SK-N-SH (cell line): ENCODE data around the gene CEP295NL. TPM values are rescaled to one million over a fixed set of nuclear protein-coding genes. Genes with fewer than 3 reads are reported as not detected.

Experiments
- CTCF ChIA-PET: fragments of 300-600, 350-600 bp; formaldehyde crosslinking; extraction: SDS; loops from one replicate; lab custom pipeline; 2021; lab: Yijun Ruan, JAX
- POLR2A ChIA-PET: fragments of 350-600 bp; sonication (Branson Sonifier 250); formaldehyde crosslinking; extraction: SDS; loops from one replicate; lab custom pipeline; 2020; ENCODE audit warnings: antibody characterized with exemption, inconsistent platforms; lab: Yijun Ruan, JAX
- DNase-seq: peaks from one replicate; pipeline ENCODE4 v3.0.0; 2012
- H2AFZ ChIP-seq: fragments of 200-600 bp; sonication (generic); 2 replicates; pipeline ENCODE4 v1.8.1; 2016; ENCODE audit warnings: antibody characterized with exemption, mild to moderate bottlenecking, low read depth
- H3F3A ChIP-seq: fragments of 200-600 bp; sonication (generic); replicated peaks from 2 replicates; pipeline ENCODE3; 2016; ENCODE audit warnings: antibody characterized with exemption, mild to moderate bottlenecking; ENCODE audit not compliant: insufficient read depth
- H3K27ac ChIP-seq, 2 experiments: fragments of 200-500 bp in 1 of 2; fragments of 200-600 bp in 1 of 2; sonication (Bioruptor generic) in 1 of 2; sonication (generic), shearing (Covaris generic) in 1 of 2; 2 replicates each; pipeline versions ENCODE4 v1.5.1 to v1.6.1; 2014 to 2016; ENCODE audit warnings: low read depth in 2 of 2, inconsistent platforms in 1 of 2, low read length in 1 of 2, mild to moderate bottlenecking in 1 of 2, mixed read lengths in 1 of 2
- H3K27me3 ChIP-seq: fragments of 200-600 bp; sonication (generic), shearing (Covaris generic); 2 replicates; pipeline ENCODE4 v1.6.1; 2016; ENCODE audit warnings: mixed run types; ENCODE audit not compliant: insufficient read depth
- H3K36me3 ChIP-seq, 2 experiments: fragments of 200-500 bp in 1 of 2; fragments of 200-600 bp in 1 of 2; sonication (Bioruptor generic) in 1 of 2; sonication (generic) in 1 of 2; replicated peaks in 1 of 2; 2 replicates each; pipeline versions ENCODE3 to v1.5.1; 2014 to 2016; ENCODE audit warnings: low read length in 1 of 2, mild to moderate bottlenecking in 1 of 2; ENCODE audit not compliant: insufficient read depth in 2 of 2, control insufficient read depth in 1 of 2
- H3K4me1 ChIP-seq, 2 experiments: fragments of 200-500 bp in 1 of 2; fragments of 200-600 bp in 1 of 2; sonication (Bioruptor generic) in 1 of 2; sonication (generic), shearing (Covaris generic) in 1 of 2; 2 replicates each; pipeline versions ENCODE4 v1.5.1 to v1.6.1; 2014 to 2016; ENCODE audit warnings: low read depth in 1 of 2, low read length in 1 of 2, mixed run types in 1 of 2; ENCODE audit not compliant: insufficient read depth in 2 of 2, control insufficient read depth in 1 of 2
- H3K4me2 ChIP-seq: fragments of 200-600 bp; sonication (generic), shearing (Covaris generic); 2 replicates; pipeline ENCODE4 v1.6.1; 2017; ENCODE audit warnings: mixed run types
- H3K4me3 ChIP-seq, 2 experiments: fragments of 200-500 bp in 1 of 2; fragments of 200-600 bp in 1 of 2; sonication (Bioruptor generic) in 1 of 2; sonication (generic), shearing (Covaris generic) in 1 of 2; 2 replicates each; pipeline versions ENCODE4 v1.5.1 to v1.8.1; 2014 to 2016; ENCODE audit warnings: low read depth in 2 of 2, inconsistent platforms in 1 of 2, low read length in 1 of 2, mild to moderate bottlenecking in 1 of 2, mixed read lengths in 1 of 2, moderate library complexity in 1 of 2
- H3K79me2 ChIP-seq: fragments of 200-600 bp; sonication (generic); 2 replicates; pipeline ENCODE4 v1.8.1; 2017; ENCODE audit warnings: mild to moderate bottlenecking; ENCODE audit not compliant: insufficient read depth
- H3K9ac ChIP-seq: fragments of 200-600 bp; sonication (generic); 2 replicates; pipeline ENCODE4 v1.6.1; 2017; ENCODE audit warnings: mixed run types
- H3K9me2 ChIP-seq: fragments of 200-600 bp; sonication (generic); 2 replicates; pipeline ENCODE4 v1.6.1; 2017; ENCODE audit warnings: mixed run types
- H3K9me3 ChIP-seq: fragments of 200-600 bp; sonication (generic); 2 replicates; pipeline ENCODE4 v1.6.1; 2017; ENCODE audit warnings: mixed run types, mild to moderate bottlenecking, moderate library complexity
- H4K20me1 ChIP-seq: fragments of 200-600 bp; sonication (generic); 2 replicates; pipeline ENCODE4 v1.6.1; 2017; ENCODE audit warnings: mild to moderate bottlenecking, mixed run types; ENCODE audit not compliant: insufficient read depth
- CTCF ChIP-seq: fragments of 200-600 bp; sonication (generic); IDR thresholded peaks from 2 replicates; pipeline ENCODE4 v1.6.1; 2017; ENCODE audit warnings: antibody characterized with exemption, mild to moderate bottlenecking, moderate library complexity
- EP300 ChIP-seq, 2 experiments: IDR thresholded peaks; 2 replicates each; pipeline versions ENCODE4 v1.4.0 to v1.6.1; 2012; ENCODE audit warnings: borderline replicate concordance in 1 of 2, low read depth in 1 of 2, low read length in 1 of 2
- EZH2phosphoT487 ChIP-seq: fragments of 200-600 bp; sonication (generic); IDR thresholded peaks from 2 replicates; pipeline ENCODE4 v1.6.1; 2017; ENCODE audit warnings: low read depth, mixed run types, mild to moderate bottlenecking, antibody characterized with exemption, moderate library complexity, borderline replicate concordance
- FOSL2 ChIP-seq: IDR thresholded peaks from 2 replicates; pipeline ENCODE4 v1.4.0; 2012; ENCODE audit warnings: low read depth, mild to moderate bottlenecking, moderate library complexity, borderline replicate concordance
- FOXM1 ChIP-seq: IDR thresholded peaks from 2 replicates; pipeline ENCODE4 v1.4.0; 2012; ENCODE audit warnings: low read depth, mild to moderate bottlenecking
- GABPA ChIP-seq: IDR thresholded peaks from 2 replicates; pipeline ENCODE4 v1.4.0; 2012; ENCODE audit warnings: low read depth, mild to moderate bottlenecking
- GATA2 ChIP-seq: sonication (generic); formaldehyde crosslinking; IDR thresholded peaks from 2 replicates; pipeline ENCODE4 v1.5.0; 2020; ENCODE audit warnings: mild to moderate bottlenecking, missing genetic modification reagents
- IRF3 ChIP-seq: fragments of 150-350 bp; IDR thresholded peaks from 2 replicates; pipeline ENCODE4 v1.6.1; 2016; ENCODE audit warnings: mild to moderate bottlenecking, low read depth, low read length
- MXI1 ChIP-seq: IDR thresholded peaks from 2 replicates; pipeline ENCODE4 v1.6.1; 2012; ENCODE audit warnings: mild to moderate bottlenecking, low read depth, low read length, improper control_type of control experiment
- RAD21 ChIP-seq: IDR thresholded peaks from 2 replicates; pipeline ENCODE4 v1.6.1; 2012; ENCODE audit warnings: mild to moderate bottlenecking, low read length
- REST ChIP-seq: IDR thresholded peaks from 2 replicates; pipeline ENCODE4 v1.6.1; 2012; ENCODE audit warnings: mild to moderate bottlenecking, low read depth, low read length, moderate library complexity
- WGBS: methylation state at CpG from one replicate; pipeline ENCODE4 v1.1.6; 2017; ENCODE audit warnings: low lambda C conversion rate; 5-methylcytosine and 5-hydroxymethylcytosine counted together
- polyA plus RNA-seq, 3 experiments: library from polyadenylated mRNA; depleted of rRNA; stranded (reverse); fragments of >200 nt; gene quantifications; 2 replicates each; pipeline ENCODE4 v1.2.3, GENCODE V29; 2012

CEP295NL gene
- polyA plus RNA-seq, 1 of the 3 experiments (the other 2 are of a cell fraction): 0.35 TPM

- no peak for TF ChIP-seq FOXM1
- TF ChIP-seq GATA2: no peak
- no peak for TF ChIP-seq RAD21
- TF ChIP-seq MXI1: no peak
- no peak for TF ChIP-seq REST
- TF ChIP-seq EZH2phosphoT487: no peak
- no peak for TF ChIP-seq IRF3
- ChIA-PET POLR2A (no interaction called here), CTCF (interaction anchor here (1.2 to 9.5 kb wide), 4 partner anchors 15 to 900 kb away, joined by 3 to 93 read pairs (median 5); no protein-coding TSS in a partner anchor)
- Histone ChIP-seq H3K27ac (peak overlapping the region in 1 of 2 experiments; percentile 44; a peak in 1 of 4 replicates), H3K9me2 (no peaks in the 10 kb centered on the region), H4K20me1 (no peaks in the 10 kb centered on the region), H3F3A (peaks cover 28% of the 10 kb centered on the region), H3K9me3 (no peaks in the 10 kb centered on the region), H3K79me2 (no peaks in the 10 kb centered on the region), H2AFZ (no peak overlapping the region), H3K9ac (no peak overlapping the region), H3K27me3 (no peaks in the 10 kb centered on the region), H3K4me2 (peak overlapping the region; percentile 51; the same call in 1 of the 2 replicates), H3K4me3 (no peak overlapping the region), H3K36me3 (no peaks in the 10 kb centered on the region), H3K4me1 (peaks cover 24 to 29% of the 10 kb centered on the region in 2 experiments; a peak in 3 of 4 replicates)
- no peak for DNase-seq
- WGBS: 95% methylated on average over 5 of the region's 5 CpGs
Measured at GRCh38 chr17:78940258-78940657, 37.3 kb upstream of the CEP295NL start.

- ChIA-PET POLR2A (no interaction called here), CTCF (interaction anchor here (0.7 to 9.5 kb wide), 2 partner anchors 16 to 33 kb away, joined by 3 to 93 read pairs; no protein-coding TSS in a partner anchor)
- 51% methylated on average over 6 of the region's 6 CpGs for WGBS
- Histone ChIP-seq H3K27me3 (no peaks in the 10 kb centered on the region), H3K9me3 (no peaks in the 10 kb centered on the region), H3F3A (peaks cover 35% of the 10 kb centered on the region), H3K9me2 (no peaks in the 10 kb centered on the region), H3K36me3 (no peaks in the 10 kb centered on the region), H3K9ac (no peak overlapping the region), H3K4me2 (peak overlapping the region; percentile 51), H4K20me1 (no peaks in the 10 kb centered on the region), H3K79me2 (no peaks in the 10 kb centered on the region), H3K4me3 (no peak overlapping the region), H3K4me1 (peaks cover 31 to 36% of the 10 kb centered on the region in 2 experiments), H3K27ac (peak overlapping the region; percentile 23 to 44; a peak in 2 of 4 replicates), H2AFZ (no peak overlapping the region)
- DNase-seq: peak; percentile 34
- TF ChIP-seq REST: no peak
- no peak for TF ChIP-seq CTCF
- TF ChIP-seq FOSL2: peak; percentile 44; the same call in 1 of the 2 replicates
- no peak for TF ChIP-seq FOXM1
- peak in 1 of 2 experiments; percentile 60; a peak in 1 of 4 replicates for TF ChIP-seq EP300 (IDR thresholded peaks at IDR 0.05; ENCODE audit: borderline replicate concordance in 1 of 2, low read depth in 1 of 2, low read length in 1 of 2)
- no peak for TF ChIP-seq GABPA
- TF ChIP-seq IRF3: no peak
- no peak for TF ChIP-seq EZH2phosphoT487
Measured at GRCh38 chr17:78939615-78940014, 36.6 kb upstream of the CEP295NL start.
